Muscle layer of colon (tissue), 2 donors: ENCODE measurements around the gene SUPT16H.

ENCODE experiments used
- H3K27ac ChIP-seq: one replicate; pipeline ENCODE4 v1.7.0; 2013; ENCODE audit warnings: low read depth, mild to moderate bottlenecking, low read length, moderate library complexity
- H3K27me3 ChIP-seq, 2 donors: one replicate each; pipeline ENCODE4 v1.7.0; 2013; ENCODE audit warnings: low read length in 2 of 2, mild to moderate bottlenecking in 2 of 2; ENCODE audit not compliant: insufficient read depth in 2 of 2, control insufficient read depth in 1 of 2
- H3K36me3 ChIP-seq: one replicate; pipeline ENCODE4 v1.7.0; 2013; ENCODE audit warnings: mild to moderate bottlenecking, low read length; ENCODE audit not compliant: insufficient read depth
- H3K4me1 ChIP-seq: one replicate; pipeline ENCODE4 v1.7.0; 2013; ENCODE audit warnings: mild to moderate bottlenecking, low read length; ENCODE audit not compliant: insufficient read depth
- H3K4me3 ChIP-seq, 2 donors: one replicate each; pipeline ENCODE4 v1.7.0; 2013; ENCODE audit warnings: low read length in 2 of 2, low read depth in 1 of 2, mild to moderate bottlenecking in 1 of 2, moderate library complexity in 1 of 2
- H3K9ac ChIP-seq: one replicate; pipeline ENCODE4 v1.7.0; 2013; ENCODE audit warnings: low read length
- H3K9me3 ChIP-seq: one replicate; pipeline ENCODE4 v1.7.0; 2013; ENCODE audit warnings: mild to moderate bottlenecking, low read length
- donor health status: abdominal sarcoma.
- donor health status: Adenocarcinoma of cecum.

Gene SUPT16H

GRCh38 chr14:21383848-21384493 is at the start of gene SUPT16H:
TSS of gene SUPT16H (minus strand) at chr14:21384019. CDS start at chr14:21383927, 92 bp downstream.
- Histone ChIP-seq H3K36me3 (peaks cover 11% of the 10 kb centered on the region), H3K27ac (peak within 1 kb of the TSS; percentile 62), H3K4me1 (peaks cover 21% of the 10 kb centered on the region), H3K9ac (peak within 1 kb of the TSS; percentile 90), H3K4me3 (peak within 1 kb of the TSS; percentile 56 to 96), H3K27me3 (no peaks in the 10 kb centered on the region), H3K9me3 (no peaks in the 10 kb centered on the region)

GRCh38 chr14:21431126-21431525 is 47.3 kb upstream of the SUPT16H start:
- no peaks in the 10 kb centered on the region for H3K27me3 ChIP-seq
- no peaks in the 10 kb centered on the region for H3K9me3 ChIP-seq
- no peak overlapping the region for H3K4me3 ChIP-seq
- H3K4me1 ChIP-seq, result peaks cover 14% of the 10 kb centered on the region
- no peak overlapping the region for H3K9ac ChIP-seq
- no peak overlapping the region for H3K27ac ChIP-seq
- H3K36me3 ChIP-seq, result peaks cover 49% of the 10 kb centered on the region

- H3K36me3 ChIP-seq, result peaks cover 63% of the 10 kb centered on the region
- no peak overlapping the region for H3K9ac ChIP-seq
- H3K9me3 ChIP-seq, result no peaks in the 10 kb centered on the region
- no peaks in the 10 kb centered on the region for H3K27me3 ChIP-seq
- no peaks in the 10 kb centered on the region for H3K4me1 ChIP-seq
- no peak overlapping the region for H3K27ac ChIP-seq
- H3K4me3 ChIP-seq, result no peak overlapping the region
Measured at GRCh38 chr14:21428930-21429329, 45.1 kb upstream of the SUPT16H start.

GRCh38 chr14:21426692-21427091 is 42.9 kb upstream of the SUPT16H start:
- no peaks in the 10 kb centered on the region for H3K4me1 ChIP-seq
- no peaks in the 10 kb centered on the region for H3K9me3 ChIP-seq
- no peak overlapping the region for H3K27ac ChIP-seq
- H3K9ac ChIP-seq, result no peak overlapping the region
- no peaks in the 10 kb centered on the region for H3K27me3 ChIP-seq
- H3K36me3 ChIP-seq, result peaks cover 73% of the 10 kb centered on the region
- H3K4me3 ChIP-seq, result no peak overlapping the region

GRCh38 chr14:21419528-21419927 is 35.7 kb upstream of the SUPT16H start:
- Histone ChIP-seq H3K4me1 (no peaks in the 10 kb centered on the region), H3K36me3 (peaks cover 38% of the 10 kb centered on the region), H3K4me3 (no peak overlapping the region), H3K9me3 (no peaks in the 10 kb centered on the region), H3K9ac (no peak overlapping the region), H3K27ac (no peak overlapping the region), H3K27me3 (no peaks in the 10 kb centered on the region)

GRCh38 chr14:21415329-21415728 is 31.5 kb upstream of the SUPT16H start:
- Histone ChIP-seq H3K27me3 (no peaks in the 10 kb centered on the region), H3K36me3 (peaks cover 57% of the 10 kb centered on the region)

GRCh38 chr14:21414137-21414631 is 30.4 kb upstream of the SUPT16H start:
- Histone ChIP-seq H3K27me3 (no peaks in the 10 kb centered on the region), H3K9ac (no peak overlapping the region), H3K27ac (no peak overlapping the region), H3K4me3 (no peak overlapping the region), H3K9me3 (no peaks in the 10 kb centered on the region), H3K36me3 (peaks cover 58% of the 10 kb centered on the region), H3K4me1 (no peaks in the 10 kb centered on the region)

More at GRCh38 chr14:21415329-21415728, 31.5 kb upstream of the SUPT16H start:
- no peak overlapping the region for H3K9ac ChIP-seq
- no peak overlapping the region for H3K27ac ChIP-seq
- no peak overlapping the region for H3K4me3 ChIP-seq
- H3K9me3 ChIP-seq, result no peaks in the 10 kb centered on the region
- no peaks in the 10 kb centered on the region for H3K4me1 ChIP-seq

- Histone ChIP-seq H3K4me3 (no peak overlapping the region), H3K9me3 (no peaks in the 10 kb centered on the region), H3K4me1 (no peaks in the 10 kb centered on the region), H3K36me3 (peaks cover 84% of the 10 kb centered on the region), H3K9ac (no peak overlapping the region), H3K27me3 (no peaks in the 10 kb centered on the region), H3K27ac (no peak overlapping the region)
Measured at GRCh38 chr14:21408147-21408546, 24.3 kb upstream of the SUPT16H start.

GRCh38 chr14:21406213-21406612 is 22.4 kb upstream of the SUPT16H start:
- peaks cover 89% of the 10 kb centered on the region for H3K36me3 ChIP-seq

GRCh38 chr14:21405097-21405496 is 21.3 kb upstream of the SUPT16H start:
- Histone ChIP-seq H3K27me3 (no peaks in the 10 kb centered on the region), H3K9ac (no peak overlapping the region), H3K4me1 (no peaks in the 10 kb centered on the region), H3K27ac (no peak overlapping the region), H3K4me3 (no peak overlapping the region), H3K9me3 (no peaks in the 10 kb centered on the region), H3K36me3 (peaks cover 93% of the 10 kb centered on the region)

More at GRCh38 chr14:21406213-21406612, 22.4 kb upstream of the SUPT16H start:
- Histone ChIP-seq H3K9me3 (no peaks in the 10 kb centered on the region), H3K9ac (no peak overlapping the region), H3K4me1 (no peaks in the 10 kb centered on the region), H3K4me3 (no peak overlapping the region), H3K27me3 (no peaks in the 10 kb centered on the region), H3K27ac (no peak overlapping the region)

- Histone ChIP-seq H3K4me1 (no peaks in the 10 kb centered on the region), H3K27me3 (no peaks in the 10 kb centered on the region), H3K27ac (no peak overlapping the region), H3K4me3 (no peak overlapping the region), H3K36me3 (peaks cover 80% of the 10 kb centered on the region), H3K9me3 (no peaks in the 10 kb centered on the region), H3K9ac (no peak overlapping the region)
Measured at GRCh38 chr14:21399311-21399870, 15.6 kb upstream of the SUPT16H start.

- Histone ChIP-seq H3K9me3 (no peaks in the 10 kb centered on the region), H3K36me3 (peaks cover 84% of the 10 kb centered on the region)
Measured at GRCh38 chr14:21398901-21399300, 15.1 kb upstream of the SUPT16H start.

More at GRCh38 chr14:21398901-21399300, 15.1 kb upstream of the SUPT16H start:
- Histone ChIP-seq H3K4me3 (no peak overlapping the region), H3K27ac (no peak overlapping the region), H3K9ac (no peak overlapping the region), H3K27me3 (no peaks in the 10 kb centered on the region), H3K4me1 (no peaks in the 10 kb centered on the region)
